ENCODE data around the gene TUBB2B. TPM values are rescaled to one million over a fixed set of nuclear protein-coding genes. Genes with fewer than 3 reads are reported as not detected.

The TUBB2B gene
- total RNA-seq, 4 donors from 2014 or later = 2.4 to 7.4 (median 4.5) TPM

DNA sequence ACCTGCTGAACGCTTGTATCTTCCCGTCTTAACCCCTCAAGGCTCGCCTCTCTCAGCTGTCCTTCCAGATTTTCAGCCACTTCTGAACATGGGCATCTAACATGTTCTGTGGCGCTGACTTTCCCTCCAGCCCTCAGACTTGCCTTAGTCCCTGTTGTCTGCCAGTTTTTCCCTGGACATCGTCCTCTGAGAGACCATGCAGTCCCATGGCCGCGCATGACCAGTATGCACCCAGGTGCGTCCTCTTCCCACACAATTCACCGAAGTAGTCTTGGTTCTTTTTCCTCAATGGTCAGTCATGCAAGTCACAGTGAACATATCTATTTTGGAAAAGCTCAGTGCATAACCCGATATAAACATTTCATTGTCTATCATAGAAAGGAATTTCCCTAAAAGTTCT lies 9.2 kb downstream of the TUBB2B start:
- H3K27ac ChIP-seq = no peak overlapping the region
- no peak for DNase-seq
- H3K4me3 ChIP-seq = no peak overlapping the region
- TF ChIP-seq, protein P1, sequence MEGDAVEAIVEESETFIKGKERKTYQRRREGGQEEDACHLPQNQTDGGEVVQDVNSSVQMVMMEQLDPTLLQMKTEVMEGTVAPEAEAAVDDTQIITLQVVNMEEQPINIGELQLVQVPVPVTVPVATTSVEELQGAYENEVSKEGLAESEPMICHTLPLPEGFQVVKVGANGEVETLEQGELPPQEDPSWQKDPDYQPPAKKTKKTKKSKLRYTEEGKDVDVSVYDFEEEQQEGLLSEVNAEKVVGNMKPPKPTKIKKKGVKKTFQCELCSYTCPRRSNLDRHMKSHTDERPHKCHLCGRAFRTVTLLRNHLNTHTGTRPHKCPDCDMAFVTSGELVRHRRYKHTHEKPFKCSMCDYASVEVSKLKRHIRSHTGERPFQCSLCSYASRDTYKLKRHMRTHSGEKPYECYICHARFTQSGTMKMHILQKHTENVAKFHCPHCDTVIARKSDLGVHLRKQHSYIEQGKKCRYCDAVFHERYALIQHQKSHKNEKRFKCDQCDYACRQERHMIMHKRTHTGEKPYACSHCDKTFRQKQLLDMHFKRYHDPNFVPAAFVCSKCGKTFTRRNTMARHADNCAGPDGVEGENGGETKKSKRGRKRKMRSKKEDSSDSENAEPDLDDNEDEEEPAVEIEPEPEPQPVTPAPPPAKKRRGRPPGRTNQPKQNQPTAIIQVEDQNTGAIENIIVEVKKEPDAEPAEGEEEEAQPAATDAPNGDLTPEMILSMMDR (IDR thresholded peaks at IDR 0.05) = no peak
- no peak for TF ChIP-seq POLR2A (IDR thresholded peaks at IDR 0.05)
- no peaks in the 10 kb centered on the region for H3K36me3 ChIP-seq
- no peaks in the 10 kb centered on the region for H3K27me3 ChIP-seq
- no peaks in the 10 kb centered on the region for H3K4me1 ChIP-seq
- no peaks in the 10 kb centered on the region for H3K9me3 ChIP-seq

DNA sequence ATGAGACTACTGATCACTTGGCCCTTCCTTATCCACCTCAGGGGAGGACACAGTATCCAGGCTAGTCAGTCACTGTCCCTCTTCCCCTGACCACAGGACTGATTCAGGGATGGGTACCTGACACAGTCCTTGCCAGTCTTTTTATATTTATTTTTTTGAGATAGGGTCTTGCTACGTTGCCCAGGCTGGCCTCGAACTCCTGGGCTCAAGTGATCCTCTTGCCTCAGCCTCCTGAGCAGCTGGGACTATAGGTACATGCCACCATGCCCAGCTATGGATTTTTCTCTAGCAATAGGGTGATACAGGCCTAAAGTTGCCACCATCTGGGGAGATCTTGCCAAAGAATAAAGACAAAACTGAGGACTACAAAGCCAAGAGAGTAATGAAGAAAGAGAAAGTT lies 10.2 kb downstream of the TUBB2B start:
- no peak overlapping the region for H3K27ac ChIP-seq
- no peak for DNase-seq
- no peaks in the 10 kb centered on the region for H3K4me1 ChIP-seq
- no peak overlapping the region for H3K4me3 ChIP-seq
- no peaks in the 10 kb centered on the region for H3K27me3 ChIP-seq
- H3K36me3 ChIP-seq = no peaks in the 10 kb centered on the region
- no peaks in the 10 kb centered on the region for H3K9me3 ChIP-seq
- TF ChIP-seq POLR2A (IDR thresholded peaks at IDR 0.05) = no peak
- TF ChIP-seq, protein P1 (IDR thresholded peaks at IDR 0.05) = no peak

DNA sequence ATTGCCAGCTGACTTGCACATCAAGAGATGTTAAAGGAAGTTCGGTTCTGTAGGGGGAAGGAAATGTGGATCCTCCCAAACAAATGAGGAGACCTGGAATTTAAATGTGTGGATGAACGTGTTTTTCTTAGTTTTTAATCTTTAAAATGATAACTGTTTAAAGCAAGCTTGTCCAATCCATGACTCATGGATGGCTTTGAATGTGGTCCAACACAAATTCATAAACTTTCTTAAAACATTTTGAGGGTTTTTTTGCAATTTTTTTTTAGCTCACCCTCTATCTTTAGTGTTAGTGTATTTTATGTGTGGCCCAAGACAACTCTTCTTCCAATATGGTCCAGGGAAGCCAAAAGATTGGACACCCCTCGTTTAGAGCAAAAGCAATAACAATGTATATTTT lies 12.6 kb downstream of the TUBB2B start:
- Histone ChIP-seq H3K9me3 (no peaks in the 10 kb centered on the region), H3K36me3 (no peaks in the 10 kb centered on the region), H3K4me1 (no peaks in the 10 kb centered on the region), H3K27me3 (no peaks in the 10 kb centered on the region), H3K27ac (no peak overlapping the region), H3K4me3 (no peak overlapping the region)
- TF ChIP-seq POLR2A (IDR thresholded peaks at IDR 0.05) = no peak
- TF ChIP-seq, protein P1 (IDR thresholded peaks at IDR 0.05) = no peak
- no peak for DNase-seq

DNA sequence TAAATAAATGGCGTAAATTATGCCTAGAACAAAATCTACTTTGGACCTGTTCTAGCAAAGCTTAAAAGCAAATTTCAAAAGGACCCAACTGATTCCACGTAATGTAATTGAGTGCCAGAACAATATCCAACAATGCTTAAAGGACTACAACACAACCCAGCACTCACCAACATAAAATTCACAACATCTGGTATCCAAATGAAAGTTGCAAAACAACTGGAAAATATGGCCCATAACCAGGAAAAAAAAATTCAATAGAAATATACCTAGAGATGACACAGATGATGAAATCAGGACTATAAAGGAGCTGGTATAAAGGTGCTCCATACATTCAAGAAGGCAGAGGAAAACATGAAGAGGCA lies 14.1 kb downstream of the TUBB2B start:
- peaks cover 0 to 4% (median 0%) of the 10 kb centered on the region in 4 donors for H3K4me1 ChIP-seq
- H3K36me3 ChIP-seq = no peaks in the 10 kb centered on the region
- H3K4me3 ChIP-seq = no peak overlapping the region
- no peak overlapping the region for H3K27ac ChIP-seq
- no peaks in the 10 kb centered on the region for H3K9me3 ChIP-seq
- no peak for DNase-seq
- H3K27me3 ChIP-seq = no peaks in the 10 kb centered on the region
- TF ChIP-seq, protein P1 (IDR thresholded peaks at IDR 0.05) = no peak
- no peak for TF ChIP-seq POLR2A (IDR thresholded peaks at IDR 0.05)

DNA sequence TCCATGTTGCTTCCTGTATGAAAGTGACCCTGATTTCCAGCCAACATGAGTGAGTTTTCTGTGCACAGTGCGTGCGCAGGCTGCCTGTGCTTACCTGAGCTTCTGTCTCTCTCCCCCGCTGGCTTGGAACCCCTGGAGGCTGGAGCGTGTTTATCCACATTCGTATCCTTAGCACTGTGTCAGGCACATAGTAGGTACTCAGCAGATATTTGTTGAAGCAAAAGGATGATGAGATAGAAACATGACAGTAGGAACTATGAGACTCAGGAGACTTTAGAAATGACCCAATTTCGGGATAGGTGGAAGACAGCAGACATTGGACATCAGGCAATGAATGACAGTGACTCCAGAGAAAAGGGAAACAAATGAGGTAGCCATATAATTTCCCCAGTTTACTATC lies 15.2 kb downstream of the TUBB2B start:
- Histone ChIP-seq H3K27ac (no peak overlapping the region), H3K9me3 (no peaks in the 10 kb centered on the region), H3K4me3 (no peak overlapping the region), H3K4me1 (peaks cover 0 to 4% (median 0%) of the 10 kb centered on the region in 4 donors), H3K27me3 (no peaks in the 10 kb centered on the region), H3K36me3 (no peaks in the 10 kb centered on the region)
- no peak for TF ChIP-seq POLR2A (IDR thresholded peaks at IDR 0.05)
- TF ChIP-seq, protein P1 (IDR thresholded peaks at IDR 0.05) = no peak
- DNase-seq = no peak

DNA sequence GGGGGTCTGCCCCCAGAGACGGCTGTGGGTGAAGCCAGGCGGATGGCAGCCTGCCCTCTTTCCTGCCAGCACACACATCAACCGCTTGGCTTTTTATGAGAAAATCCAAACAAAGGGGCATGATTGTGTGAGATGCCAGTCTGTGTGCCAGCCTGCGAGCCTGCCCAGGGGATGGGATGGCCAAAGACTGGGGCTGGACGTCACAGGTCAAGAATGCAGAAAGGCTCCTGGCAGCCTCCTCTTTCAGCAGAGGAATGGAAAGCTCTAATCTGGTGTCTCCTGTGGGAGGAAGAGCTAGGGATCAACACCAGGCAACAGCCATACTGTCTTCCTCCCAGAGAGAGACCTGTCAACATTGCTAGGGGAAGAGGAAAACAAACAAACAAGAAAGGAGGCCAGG lies 15.8 kb downstream of the TUBB2B start:
- Histone ChIP-seq H3K27me3 (no peaks in the 10 kb centered on the region), H3K4me1 (peaks cover 0 to 4% (median 0%) of the 10 kb centered on the region in 4 donors), H3K27ac (no peak overlapping the region), H3K9me3 (no peaks in the 10 kb centered on the region), H3K4me3 (no peak overlapping the region), H3K36me3 (no peaks in the 10 kb centered on the region)
- no peak for DNase-seq
- TF ChIP-seq POLR2A (IDR thresholded peaks at IDR 0.05) = no peak
- TF ChIP-seq, protein P1 (IDR thresholded peaks at IDR 0.05) = no peak
